HG03354 (cell line): ENCODE results near the gene SLC30A3.

ENCODE experiments used
- ATAC-seq: cut with Tn5 transposase; IDR thresholded peaks from one replicate; pipeline ENCODE4 v1.9.1; 2021; ENCODE audit warnings: mild to moderate bottlenecking; ENCODE audit not compliant: unreplicated experiment, poor library complexity, severe bottlenecking

Gene SLC30A3

GRCh38 chr2:27211943-27212625 lies 50.8 kb downstream of the SLC30A3 start, which contains the start of the genes ATRAID and SLC5A6:
TSS of gene ATRAID (plus strand) at chr2:27212041. CDS start at chr2:27212369, 328 bp downstream.
TSS of gene SLC5A6 (minus strand) at chr2:27212268. CDS start at chr2:27207650, 4,618 bp downstream.
- ATAC-seq = peak; percentile 85

- peak; percentile 20 for ATAC-seq
Measured at GRCh38 chr2:27211241-27211942, 51.5 kb downstream of the SLC30A3 start.

- no peak for ATAC-seq
Measured at GRCh38 chr2:27209621-27210401, 53.0 kb downstream of the SLC30A3 start.

- no peak for ATAC-seq
Measured at GRCh38 chr2:27208486-27209050, 54.3 kb downstream of the SLC30A3 start.

GRCh38 chr2:27206346-27206745 lies 56.5 kb downstream of the SLC30A3 start:
- ATAC-seq = no peak

GRCh38 chr2:27205206-27205605 lies 57.6 kb downstream of the SLC30A3 start:
- ATAC-seq = no peak

- no peak for ATAC-seq
Measured at GRCh38 chr2:27204566-27204965, 58.3 kb downstream of the SLC30A3 start.

- no peak for ATAC-seq
Measured at GRCh38 chr2:27203741-27204140, 59.1 kb downstream of the SLC30A3 start.
